GM18870 (cell line): ENCODE results near the gene FHIT.
"Not testable (repeated sequence)": the region's sequence is repeated elsewhere in the genome, so short reads cannot be mapped to it uniquely, and the experiment has no call there.

ENCODE experiments used
- ATAC-seq: cut with Tn5 transposase; IDR thresholded peaks from one replicate; pipeline ENCODE4 v1.9.1; 2021; ENCODE audit warnings: moderate library complexity; ENCODE audit not compliant: unreplicated experiment

FHIT gene

DNA sequence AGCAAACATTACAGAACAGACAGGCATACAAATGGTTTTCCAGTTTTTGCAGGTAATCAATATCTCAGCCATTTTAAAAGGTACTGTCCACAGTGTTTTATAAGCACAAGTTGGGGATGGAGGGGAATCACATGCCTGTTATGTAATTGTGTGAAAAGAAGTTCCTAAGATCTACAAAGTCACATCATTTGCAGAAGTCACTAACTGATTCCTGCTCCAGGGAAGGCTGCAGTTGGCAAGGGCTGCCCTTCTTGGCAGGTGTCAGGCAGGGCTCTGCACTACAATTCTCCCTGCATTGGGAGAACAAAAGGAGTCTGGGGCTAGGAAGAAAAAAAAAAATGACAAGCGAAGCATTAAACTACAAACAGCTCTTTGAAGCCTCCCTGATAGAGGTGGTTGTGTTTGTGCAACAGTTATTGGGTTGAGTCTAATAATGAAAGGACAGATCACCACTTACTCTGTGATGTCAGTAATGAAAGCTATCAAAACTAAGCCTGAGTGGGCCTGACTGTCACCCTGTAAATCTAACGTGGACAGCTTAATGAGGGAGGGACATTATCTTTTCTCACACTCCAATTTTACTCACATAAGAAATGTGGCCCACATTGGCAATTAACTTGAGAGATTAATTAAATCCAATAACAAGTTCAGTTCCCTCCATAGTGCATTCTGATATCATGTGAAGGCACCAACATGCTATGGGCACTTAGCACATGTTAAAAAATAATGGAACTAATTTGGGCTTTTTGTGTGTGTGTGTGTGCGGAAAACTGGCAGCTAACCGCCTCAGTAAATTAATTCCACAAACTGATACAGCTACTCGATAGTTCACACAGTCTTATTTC is 242.9 kb downstream of the FHIT start:
- ATAC-seq = no peak

DNA sequence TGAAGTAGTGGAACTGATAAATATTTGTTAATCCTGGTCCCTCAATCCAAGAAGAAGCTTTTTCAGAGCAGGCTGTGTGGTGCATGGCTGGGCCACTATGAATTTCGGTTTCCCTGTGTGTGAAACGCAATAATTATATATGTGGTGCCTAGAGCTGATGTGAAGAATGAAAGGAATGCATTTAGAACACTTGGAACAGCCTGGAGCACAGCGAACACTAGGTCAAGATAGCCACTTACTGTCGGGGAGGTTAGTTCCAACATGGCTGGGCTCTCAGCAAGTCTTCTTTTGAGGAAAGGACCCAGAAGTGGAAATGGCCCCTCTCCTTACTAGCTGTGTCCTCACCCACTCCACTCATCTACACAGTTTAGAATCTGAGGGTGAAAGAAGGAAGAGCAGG is 245.7 kb downstream of the FHIT start:
- ATAC-seq = no peak

DNA sequence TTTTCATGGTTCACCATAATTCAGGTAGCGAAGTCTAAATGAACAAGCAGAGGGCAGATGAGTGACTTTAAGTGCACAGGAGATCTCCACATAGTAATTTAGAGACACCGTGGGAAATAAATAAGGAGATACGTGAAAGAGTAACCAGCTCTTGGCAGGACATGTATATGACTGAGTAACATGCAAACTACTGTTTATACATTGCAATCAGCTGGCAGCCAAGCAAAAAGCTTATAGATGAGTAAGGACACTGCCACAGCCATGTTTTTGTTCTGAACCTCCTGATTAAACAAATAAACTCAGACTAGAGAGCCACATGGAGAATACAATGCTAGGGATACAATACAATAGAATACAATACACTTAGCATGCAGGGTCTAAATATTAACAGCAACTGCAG is 252.4 kb downstream of the FHIT start:
- ATAC-seq = no peak

DNA sequence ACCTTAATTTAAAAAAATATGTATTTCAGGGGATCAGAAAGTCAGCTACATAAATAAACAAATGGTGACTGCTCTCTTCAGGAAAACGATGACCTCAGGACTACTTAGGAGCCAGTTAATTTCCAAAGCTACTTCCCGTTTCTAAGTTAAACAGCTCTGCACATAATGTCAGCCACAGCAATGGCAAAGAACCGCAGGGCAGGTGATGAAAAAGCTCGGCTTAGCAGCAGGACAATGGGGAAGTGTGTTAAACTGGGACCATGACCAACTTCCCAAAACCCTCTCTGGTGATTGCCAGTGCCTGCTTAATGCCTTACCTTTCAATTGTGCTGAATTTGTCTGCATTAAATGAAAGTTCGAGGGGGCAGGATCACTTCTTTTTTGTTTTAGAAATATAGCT is 258.9 kb downstream of the FHIT start:
- ATAC-seq = no peak

DNA sequence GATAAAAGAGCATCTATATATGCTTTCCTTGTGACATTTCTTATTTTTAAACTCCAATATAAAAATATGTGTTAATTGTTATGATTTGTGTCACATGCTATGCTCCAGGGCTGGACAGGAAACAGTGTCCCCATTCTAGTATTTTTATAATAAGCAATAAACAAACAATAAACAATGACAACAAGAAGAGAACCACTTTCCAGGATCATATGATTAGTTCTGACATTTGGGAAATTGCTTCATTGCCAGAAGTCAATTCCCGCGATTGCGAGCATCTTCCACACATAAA is 260.9 kb downstream of the FHIT start:
- ATAC-seq = no peak

DNA sequence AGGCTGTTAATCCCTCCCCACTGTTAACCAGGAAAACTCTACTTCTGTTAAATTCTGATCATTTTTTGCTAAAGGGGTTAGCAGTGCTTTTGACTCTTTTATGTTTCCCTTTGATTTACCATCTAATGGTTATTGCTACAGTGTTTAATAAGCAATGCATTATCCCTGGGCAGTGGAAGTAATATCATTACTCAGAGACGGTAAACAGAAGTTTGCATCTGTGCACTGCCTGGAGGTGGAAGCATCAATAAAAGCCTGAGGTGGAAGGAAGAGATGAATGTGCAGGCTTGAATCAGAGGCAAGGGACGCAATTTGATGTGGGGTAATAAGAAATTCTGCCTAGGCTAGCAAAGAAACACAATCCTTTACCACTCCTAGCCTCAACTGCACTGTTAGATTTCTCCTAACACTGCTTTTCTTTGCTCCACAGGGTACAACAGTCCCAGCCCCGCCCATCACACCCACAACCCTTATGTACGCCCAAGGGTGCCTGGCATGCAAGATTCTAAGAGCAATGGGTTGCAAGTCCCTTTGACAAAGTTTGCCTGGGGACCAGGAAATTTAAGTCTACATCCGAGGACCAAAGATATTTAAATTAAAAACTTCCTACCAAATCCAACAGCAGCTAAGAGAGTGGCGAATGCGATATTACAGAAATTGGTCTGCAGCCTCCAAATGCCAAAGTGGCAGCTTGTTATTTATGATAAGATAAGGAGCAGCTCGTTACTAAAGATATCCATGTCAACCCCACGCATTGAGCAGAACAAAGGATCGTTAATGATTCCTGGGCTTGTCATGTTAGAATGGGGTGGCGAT is 261.4 kb downstream of the FHIT start:
- ATAC-seq = no peak

DNA sequence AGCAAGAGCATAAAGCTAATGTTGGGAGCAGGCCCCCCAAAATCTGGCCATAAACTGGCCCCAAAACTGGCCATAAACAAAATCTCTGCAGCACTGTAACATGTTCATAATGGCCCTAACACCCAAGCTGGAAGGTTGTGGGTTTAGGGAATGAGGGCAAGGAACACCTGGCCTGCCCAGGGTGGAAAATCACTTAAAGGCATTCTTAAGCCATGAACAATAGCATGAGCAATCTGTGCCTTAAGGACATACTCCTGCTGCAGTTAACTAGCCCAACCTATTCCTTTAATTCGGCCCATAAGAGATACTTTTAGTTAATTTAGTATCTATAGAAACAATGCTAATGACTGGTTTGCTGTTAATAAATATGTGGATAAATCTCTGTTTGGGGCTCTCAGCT is 264.1 kb downstream of the FHIT start:
- not testable (repeated sequence) for ATAC-seq

DNA sequence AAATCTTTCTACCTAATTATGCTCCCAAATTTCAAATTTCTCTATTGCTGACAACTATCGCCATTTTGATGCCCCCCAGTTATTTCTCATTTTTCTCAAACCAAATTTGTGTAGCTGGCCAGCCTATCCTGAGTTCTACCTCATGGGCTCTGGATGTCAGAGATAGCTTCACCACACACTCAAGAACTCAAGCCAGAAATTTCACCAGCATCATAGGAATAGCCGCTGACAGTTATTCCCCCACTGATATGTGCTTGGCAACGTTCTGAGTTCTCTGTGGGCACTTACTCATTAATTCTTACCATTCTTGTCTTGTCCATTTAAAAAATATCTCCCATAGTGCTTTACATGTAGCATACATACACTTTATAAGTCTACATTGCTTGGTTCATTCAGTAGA is 264.7 kb downstream of the FHIT start:
- no peak for ATAC-seq

DNA sequence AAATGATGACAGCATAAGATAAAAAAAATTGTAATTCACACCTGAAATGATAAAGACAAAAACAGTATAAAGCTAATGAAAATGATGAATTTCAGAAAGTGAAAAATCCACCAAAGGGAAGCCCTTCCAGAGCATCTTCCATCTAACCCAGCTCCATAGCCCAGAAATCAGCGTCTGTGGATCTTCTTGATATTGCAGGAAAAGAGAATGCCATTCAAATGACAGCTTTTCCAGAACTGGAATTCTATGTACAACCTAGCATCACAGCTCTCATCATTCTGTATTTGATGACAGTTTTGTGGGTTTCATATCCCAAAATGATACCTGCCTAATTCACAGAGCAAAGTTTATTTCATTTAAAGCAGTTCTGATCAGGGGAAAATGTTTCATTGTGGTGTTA is 267.3 kb downstream of the FHIT start:
- no peak for ATAC-seq

DNA sequence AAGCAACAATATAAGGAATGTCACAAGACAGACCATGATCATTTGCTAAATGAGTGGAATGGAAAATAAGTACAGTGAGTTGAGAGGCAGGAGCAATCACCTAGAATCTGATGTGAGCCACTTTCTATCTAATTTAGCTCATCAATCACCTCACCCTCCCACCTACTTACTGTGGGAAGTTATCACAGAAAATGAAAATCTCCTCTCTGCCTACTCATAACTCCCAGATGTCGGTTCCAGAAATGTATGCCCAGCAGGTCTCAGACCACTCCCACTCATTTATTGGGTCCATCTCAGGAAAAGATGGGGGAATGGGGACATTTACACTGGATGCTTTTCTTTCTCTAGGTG is 270.9 kb downstream of the FHIT start:
- ATAC-seq = no peak

DNA sequence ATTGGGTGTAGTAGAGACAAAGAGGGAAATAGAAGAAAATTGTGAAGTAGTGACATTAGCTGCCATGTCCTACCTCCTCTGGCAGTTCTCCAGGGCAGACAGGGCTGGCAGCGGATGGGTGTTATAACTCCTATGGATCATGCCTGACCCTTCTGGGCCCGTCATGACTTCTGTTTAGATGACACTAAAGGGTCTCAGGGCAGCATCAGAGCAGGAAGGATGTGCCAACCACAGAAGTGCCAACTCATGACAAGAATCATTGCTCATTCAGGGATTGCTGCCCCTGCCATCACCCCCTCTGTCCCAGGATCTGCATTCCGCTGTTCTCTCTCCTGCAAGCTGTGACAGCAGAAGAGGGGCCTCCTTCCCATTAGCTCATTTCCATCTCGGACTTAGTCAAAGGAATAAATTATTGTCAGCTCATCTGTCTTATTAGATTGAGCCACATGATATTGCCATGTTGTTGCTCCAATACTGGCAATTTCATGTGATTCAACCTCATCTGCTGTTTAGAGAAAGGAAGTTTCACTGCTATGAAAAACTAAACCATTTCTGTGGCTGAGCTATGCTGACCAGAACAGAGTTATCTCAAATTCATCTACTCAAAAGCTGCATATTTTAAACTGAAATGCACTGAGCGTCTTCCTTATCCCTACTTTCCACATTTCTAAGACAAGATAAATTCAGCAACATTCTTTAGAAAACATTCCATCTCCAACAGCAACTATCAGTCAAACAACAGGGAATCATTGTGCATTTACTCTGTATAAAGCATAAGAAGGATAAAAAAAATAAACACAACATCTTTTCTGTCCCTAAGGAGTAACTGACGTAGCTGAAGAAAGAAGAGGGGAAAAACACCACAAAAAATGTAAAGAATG is 271.6 kb downstream of the FHIT start:
- no peak for ATAC-seq

DNA sequence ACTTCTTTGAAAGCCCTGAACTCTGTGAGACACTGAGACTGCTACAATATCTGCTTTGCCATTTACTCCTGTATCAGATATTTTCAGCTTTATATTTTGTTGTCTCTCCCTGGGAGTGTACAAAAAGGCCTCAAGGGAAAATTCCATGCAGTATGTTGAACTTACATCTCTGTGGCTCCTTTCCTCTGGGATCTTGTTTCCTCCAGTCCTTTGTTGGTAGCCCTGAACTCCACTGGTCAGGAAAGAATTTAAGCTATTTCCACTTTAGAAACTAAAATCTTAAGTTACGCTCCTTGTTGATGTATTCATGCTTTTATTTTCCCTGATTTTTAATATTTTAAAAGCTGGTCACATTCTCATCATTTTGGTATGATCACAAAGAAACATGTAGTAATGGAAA is 277.9 kb downstream of the FHIT start:
- no peak for ATAC-seq

DNA sequence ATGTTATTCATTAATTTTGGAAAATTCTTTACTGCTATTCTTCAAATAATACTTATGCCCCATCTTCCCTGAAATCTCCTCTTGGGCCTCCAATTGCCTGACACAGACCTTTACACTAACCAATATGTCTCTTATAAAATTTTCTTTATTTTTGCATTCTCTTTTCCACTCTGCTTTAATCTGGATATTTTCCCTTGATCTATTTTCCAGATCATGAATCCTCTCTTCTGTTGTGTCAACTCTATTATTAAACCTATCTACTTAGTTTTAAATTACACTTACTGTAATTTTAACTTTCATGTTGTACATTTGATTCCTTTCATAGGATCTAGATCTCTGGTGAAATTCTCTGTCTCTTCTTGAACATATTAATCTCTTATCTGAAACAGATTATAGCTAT is 278.7 kb downstream of the FHIT start:
- no peak for ATAC-seq

DNA sequence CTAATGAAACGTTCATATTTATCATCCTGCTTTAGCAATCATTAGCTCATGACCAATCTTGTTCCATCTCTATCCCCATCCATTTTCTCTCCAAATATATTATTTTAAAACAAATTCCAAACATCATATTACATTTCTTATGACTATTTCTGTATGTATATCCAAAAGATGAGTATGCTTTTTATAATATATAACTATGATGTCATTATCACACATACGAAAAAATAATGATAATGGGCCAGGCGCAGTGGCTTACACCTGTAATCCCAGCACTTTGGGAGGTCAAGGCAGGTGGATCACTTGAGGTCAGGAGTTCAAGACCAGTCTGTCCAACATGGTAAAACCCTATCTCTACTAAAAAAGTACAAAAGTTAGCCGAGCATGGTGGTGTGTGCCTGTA is 280.4 kb downstream of the FHIT start:
- no peak for ATAC-seq

DNA sequence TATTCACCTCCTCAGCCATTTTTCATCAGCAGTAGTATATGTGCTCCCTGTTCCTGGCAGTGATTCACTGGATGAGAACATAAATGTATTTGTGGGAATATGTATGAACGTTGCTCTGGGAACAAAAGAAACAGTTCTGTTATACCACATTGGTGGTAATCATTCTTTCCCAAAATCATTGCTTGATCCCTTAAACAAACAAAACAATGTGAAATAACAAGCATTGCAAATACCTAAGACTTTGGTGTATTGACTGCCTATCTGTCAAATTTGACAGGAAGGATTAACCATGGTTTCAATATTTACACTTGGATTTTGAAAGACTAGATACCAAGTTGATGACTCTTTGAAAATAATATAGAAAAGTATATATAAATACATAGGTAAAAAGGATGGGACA is 284.1 kb downstream of the FHIT start:
- no peak for ATAC-seq

DNA sequence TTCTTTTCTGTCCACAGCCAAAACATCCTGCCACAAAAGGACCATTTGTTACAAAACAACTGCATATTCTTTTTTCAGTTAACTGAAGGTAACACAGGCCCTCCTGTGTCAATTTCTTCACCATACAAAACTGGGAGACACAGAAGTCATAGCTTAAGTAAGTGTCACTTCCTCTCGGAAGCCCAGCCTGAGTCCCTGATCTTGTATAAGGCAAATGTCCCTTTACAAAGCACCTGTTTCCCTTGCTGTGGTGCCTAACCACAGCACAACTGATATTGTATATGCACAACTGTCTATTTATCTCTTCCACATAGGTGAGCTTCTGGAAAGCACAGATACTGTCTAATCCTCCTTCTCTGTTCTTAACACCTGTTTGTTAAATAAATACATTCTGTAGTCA is 293.7 kb downstream of the FHIT start:
- no peak for ATAC-seq

DNA sequence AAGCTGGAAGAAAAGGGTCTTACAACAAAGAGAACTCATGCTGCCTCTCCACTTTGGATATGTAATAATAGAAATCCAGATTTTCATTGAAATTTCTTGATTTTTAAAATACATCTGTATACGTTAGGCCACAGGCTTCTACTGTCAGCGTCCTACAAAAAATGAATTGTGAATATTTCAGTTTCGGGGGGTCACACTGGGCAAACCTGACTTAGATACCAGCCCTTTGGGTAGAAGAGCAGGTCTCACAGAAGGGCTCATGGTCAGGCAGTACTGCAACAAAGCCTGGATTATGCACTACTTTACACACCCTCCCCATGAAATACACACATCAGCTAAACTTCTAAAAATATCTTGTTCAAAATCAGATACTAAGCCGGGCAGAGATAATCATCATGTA is 294.5 kb downstream of the FHIT start:
- ATAC-seq = no peak

DNA sequence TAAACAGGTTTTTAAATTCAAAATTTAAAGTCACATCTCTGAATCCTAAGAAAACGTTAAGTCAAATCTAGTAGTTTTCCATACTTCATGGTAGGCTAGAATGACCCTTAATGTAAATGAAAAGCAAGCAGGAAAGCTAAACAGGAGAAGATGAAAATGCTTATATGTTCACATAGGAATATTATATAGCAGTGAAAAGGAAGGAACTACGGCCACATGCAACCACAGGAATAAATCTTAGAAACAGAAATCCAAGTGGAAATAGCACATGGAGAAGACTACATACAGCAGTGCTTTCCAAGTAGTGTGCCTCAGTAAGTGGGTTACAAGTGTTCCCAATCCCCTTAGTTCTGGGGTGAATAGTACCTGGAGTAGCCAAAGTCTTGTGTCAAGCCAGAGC is 296.2 kb downstream of the FHIT start:
- no peak for ATAC-seq

DNA sequence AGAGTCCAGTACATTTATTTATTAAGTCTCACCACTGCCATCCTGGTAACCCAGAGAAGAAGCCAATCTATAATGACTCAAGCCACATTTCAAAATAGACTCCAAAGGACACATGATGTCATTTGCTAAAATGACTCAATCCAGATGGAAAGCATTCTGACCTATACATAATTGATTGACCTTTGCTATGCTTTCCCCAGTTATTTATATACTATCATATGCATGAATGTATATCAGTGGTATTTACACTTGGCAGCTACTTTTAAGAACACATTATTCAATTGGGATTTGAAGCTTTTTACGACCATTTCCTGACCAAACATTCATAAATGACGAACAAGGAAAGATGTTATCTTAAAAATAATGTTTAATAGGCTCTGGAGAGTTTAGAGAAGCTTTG is 297.2 kb downstream of the FHIT start:
- ATAC-seq = no peak

DNA sequence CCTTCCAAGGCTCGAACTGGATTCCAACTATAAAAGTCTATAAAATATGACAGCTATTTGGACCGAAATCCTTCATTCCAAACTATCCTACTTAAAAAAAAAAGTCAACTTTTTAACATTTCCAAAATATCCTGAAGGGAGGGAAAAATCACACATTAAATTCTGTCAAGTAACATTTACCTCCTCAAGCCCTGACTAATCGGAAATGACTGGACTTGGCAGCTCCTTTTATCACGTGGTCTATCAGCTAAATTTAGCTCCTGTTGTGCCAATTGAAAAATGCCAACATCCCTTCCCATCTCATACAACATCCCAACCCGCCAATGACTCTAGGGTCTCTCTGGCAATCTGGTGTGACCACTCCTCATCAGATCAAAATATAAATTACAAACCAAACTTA is 297.9 kb downstream of the FHIT start:
- ATAC-seq = no peak

DNA sequence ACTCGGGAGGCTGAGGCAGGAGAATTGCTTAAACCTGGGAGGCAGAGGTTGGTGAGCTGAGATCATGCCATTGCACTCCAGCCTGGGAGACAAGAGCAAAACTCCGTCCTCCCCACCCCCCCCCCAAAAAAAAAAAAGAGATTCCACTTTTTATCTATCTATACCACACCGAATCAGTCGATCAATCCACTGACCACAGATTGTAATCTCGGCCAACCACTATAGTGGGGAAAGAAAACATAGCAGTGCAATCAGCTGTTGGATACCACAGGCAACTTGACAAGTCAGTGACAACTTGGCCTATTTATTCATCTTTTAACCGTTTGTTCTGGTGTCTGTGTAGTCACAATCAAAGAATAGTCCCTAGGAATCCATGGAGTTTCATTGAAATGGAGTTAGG is 299.2 kb downstream of the FHIT start:
- no peak for ATAC-seq

DNA sequence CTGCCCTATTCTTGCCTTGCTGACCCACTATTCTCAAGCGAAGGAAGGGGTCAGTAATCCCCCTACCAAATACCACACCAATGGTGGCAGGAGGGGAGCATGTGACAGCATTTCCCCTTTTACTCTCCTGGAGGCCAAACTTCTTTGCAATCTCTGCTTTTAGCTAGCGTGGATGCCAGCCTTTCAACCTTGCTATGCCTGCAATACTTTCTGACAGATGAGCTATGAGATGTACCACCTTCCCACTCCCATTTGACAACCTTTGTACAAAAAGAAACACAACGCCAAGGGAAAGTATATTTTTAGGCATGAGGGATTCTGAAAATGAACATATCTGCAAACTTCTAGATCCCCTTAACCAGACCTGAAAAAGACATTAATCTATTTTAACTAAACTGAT is 302.1 kb downstream of the FHIT start:
- ATAC-seq = no peak
